Measurements from ENCODE around the gene TGIF1. TPM values are rescaled to one million over a fixed set of nuclear protein-coding genes. Genes with fewer than 3 reads are reported as not detected.
A peak's percentile ranks its signal among the peaks of the same experiment; 100 is the strongest.

Gene TGIF1
- total and polyA plus RNA-seq, 9 of the 15 experiments (the other 6 are each of a cell fraction or from before 2014, with no cell fraction given), result 16.1 to 77.7 (median 44.6) TPM

DNA sequence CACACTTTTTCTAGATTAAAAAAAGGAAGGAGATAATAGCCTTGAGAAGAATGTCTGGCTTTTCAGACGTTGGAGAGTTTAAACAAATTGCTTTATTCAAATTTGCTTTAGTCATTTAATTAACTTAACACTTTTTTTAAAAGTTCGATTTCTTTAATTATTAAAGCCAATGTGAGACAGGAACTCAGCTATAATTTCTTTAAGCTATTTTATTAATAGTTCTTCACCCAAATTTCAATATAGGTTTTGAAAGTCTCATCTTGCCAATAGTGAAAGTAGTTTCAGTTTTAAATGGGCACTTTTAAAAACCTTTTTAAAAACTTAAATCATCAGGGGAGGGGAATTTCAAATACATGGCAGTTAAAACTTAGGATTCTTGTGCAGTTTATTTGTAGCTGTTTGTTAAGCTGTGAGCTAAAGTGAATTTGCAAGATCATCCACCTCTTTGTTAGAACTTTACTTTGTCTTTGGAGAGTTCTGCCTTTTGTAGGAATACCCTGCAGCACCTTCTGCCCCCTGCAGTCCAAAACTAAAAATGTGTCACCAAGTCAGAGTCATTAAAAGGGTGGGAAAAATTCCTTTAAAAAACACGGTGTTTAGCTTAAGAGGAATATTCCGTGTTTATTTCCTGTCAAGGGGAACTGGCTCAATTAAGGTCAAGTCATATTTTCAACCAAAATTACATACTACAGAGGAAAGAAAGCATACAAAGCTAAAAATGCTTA, 4.6 kb downstream of the TGIF1 start (continued):
- TF ChIP-seq, protein P1, sequence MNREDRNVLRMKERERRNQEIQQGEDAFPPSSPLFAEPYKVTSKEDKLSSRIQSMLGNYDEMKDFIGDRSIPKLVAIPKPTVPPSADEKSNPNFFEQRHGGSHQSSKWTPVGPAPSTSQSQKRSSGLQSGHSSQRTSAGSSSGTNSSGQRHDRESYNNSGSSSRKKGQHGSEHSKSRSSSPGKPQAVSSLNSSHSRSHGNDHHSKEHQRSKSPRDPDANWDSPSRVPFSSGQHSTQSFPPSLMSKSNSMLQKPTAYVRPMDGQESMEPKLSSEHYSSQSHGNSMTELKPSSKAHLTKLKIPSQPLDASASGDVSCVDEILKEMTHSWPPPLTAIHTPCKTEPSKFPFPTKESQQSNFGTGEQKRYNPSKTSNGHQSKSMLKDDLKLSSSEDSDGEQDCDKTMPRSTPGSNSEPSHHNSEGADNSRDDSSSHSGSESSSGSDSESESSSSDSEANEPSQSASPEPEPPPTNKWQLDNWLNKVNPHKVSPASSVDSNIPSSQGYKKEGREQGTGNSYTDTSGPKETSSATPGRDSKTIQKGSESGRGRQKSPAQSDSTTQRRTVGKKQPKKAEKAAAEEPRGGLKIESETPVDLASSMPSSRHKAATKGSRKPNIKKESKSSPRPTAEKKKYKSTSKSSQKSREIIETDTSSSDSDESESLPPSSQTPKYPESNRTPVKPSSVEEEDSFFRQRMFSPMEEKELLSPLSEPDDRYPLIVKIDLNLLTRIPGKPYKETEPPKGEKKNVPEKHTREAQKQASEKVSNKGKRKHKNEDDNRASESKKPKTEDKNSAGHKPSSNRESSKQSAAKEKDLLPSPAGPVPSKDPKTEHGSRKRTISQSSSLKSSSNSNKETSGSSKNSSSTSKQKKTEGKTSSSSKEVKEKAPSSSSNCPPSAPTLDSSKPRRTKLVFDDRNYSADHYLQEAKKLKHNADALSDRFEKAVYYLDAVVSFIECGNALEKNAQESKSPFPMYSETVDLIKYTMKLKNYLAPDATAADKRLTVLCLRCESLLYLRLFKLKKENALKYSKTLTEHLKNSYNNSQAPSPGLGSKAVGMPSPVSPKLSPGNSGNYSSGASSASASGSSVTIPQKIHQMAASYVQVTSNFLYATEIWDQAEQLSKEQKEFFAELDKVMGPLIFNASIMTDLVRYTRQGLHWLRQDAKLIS (CRISPR knock-in tag; IDR thresholded peaks at IDR 0.05), result peak; percentile 51; the same call in 1 of the 2 replicates
- TF ChIP-seq SMAD3 (CRISPR knock-in tag; conservative IDR thresholded peaks at IDR 0.05) (0 out of 2 replicates have a peak, but pooled peaks have one; percentile 35), KDM1A (IDR thresholded peaks at IDR 0.05) (no peak), ZMIZ1 (IDR thresholded peaks at IDR 0.05; ENCODE audit: low read depth in 2 of 2, low read length in 2 of 2) (no peak), ELF1 (tag; IDR thresholded peaks at IDR 0.05) (no peak), DEAF1 (CRISPR knock-in tag; IDR thresholded peaks at IDR 0.05) (peak; percentile 60), KHSRP (IDR thresholded peaks at IDR 0.05) (no peak), EWSR1 (IDR thresholded peaks at IDR 0.05; ENCODE audit: borderline replicate concordance, low read depth, partially characterized antibody) (no peak), ZNF830 (CRISPR knock-in tag; IDR thresholded peaks at IDR 0.05) (no peak), LCOR (CRISPR knock-in tag; IDR thresholded peaks at IDR 0.05) (peak; percentile 70; the same call in 1 of the 2 replicates), TBL1XR1 (IDR thresholded peaks at IDR 0.05; ENCODE audit: low read length in 2 of 2) (peak in 1 of 2 experiments; percentile 45; a peak in 1 of 4 replicates), KDM4B (IDR thresholded peaks at IDR 0.05; ENCODE audit: borderline replicate concordance in 2 of 2, low read depth in 1 of 2) (no peak), NFE2 (IDR thresholded peaks at IDR 0.05; ENCODE audit: low read depth) (peak; percentile 76), MCM2 (IDR thresholded peaks at IDR 0.05; ENCODE audit: low read depth) (no peak)
- TF ChIP-seq, protein P2, sequence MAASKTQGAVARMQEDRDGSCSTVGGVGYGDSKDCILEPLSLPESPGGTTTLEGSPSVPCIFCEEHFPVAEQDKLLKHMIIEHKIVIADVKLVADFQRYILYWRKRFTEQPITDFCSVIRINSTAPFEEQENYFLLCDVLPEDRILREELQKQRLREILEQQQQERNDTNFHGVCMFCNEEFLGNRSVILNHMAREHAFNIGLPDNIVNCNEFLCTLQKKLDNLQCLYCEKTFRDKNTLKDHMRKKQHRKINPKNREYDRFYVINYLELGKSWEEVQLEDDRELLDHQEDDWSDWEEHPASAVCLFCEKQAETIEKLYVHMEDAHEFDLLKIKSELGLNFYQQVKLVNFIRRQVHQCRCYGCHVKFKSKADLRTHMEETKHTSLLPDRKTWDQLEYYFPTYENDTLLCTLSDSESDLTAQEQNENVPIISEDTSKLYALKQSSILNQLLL (CRISPR knock-in tag; IDR thresholded peaks at IDR 0.05; ENCODE audit: borderline replicate concordance), result no peak
- TF ChIP-seq, protein P3, sequence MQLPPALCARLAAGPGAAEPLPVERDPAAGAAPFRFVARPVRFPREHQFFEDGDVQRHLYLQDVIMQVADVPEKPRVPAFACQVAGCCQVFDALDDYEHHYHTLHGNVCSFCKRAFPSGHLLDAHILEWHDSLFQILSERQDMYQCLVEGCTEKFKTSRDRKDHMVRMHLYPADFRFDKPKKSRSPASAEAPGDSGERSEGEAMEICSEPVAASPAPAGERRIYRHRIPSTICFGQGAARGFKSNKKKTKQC (CRISPR knock-in tag; IDR thresholded peaks at IDR 0.05), result no peak

Measured in K562 (cell line).